Cardiac fibroblast (primary cell): ENCODE measurements around the gene ZNF346.
"Not testable (repeated sequence)": the region's sequence is repeated elsewhere in the genome, so short reads cannot be mapped to it uniquely, and the experiment has no call there.

Experiments
- DNase-seq, 2 donors: peaks; one replicate each; pipeline versions ENCODE4 v3.0.0 to v3.0.0-alpha.2; 2010; ENCODE audit warnings: low read depth in 2 of 2
- H3K4me3 ChIP-seq, 2 donors: replicated peaks in 1 of 2; 1 replicate in 1 of 2; 2 replicates in 1 of 2; pipeline ENCODE4 v1.5.1; 2011; ENCODE audit warnings: low read depth in 2 of 2, low read length in 2 of 2, mild to moderate bottlenecking in 2 of 2, moderate library complexity in 1 of 2
- CTCF ChIP-seq: IDR thresholded peaks from one replicate; pipeline ENCODE4 v1.5.1; 2011; ENCODE audit warnings: low read depth, mild to moderate bottlenecking, low read length, inconsistent platforms

Gene ZNF346

GRCh38 chr5:177022386-177023302 lies at the start of gene ZNF346:
Gene ZNF346 (plus strand): TSS chr5:177022696. CDS start chr5:177022739, 43 bp downstream.
- H3K4me3 ChIP-seq: peak within 1 kb of the TSS; percentile 80 to 95
- peak; percentile 92 to 94 for DNase-seq
- TF ChIP-seq CTCF: no peak

- H3K4me3 ChIP-seq: no peak overlapping the region
- no peak for TF ChIP-seq CTCF
- DNase-seq: no peak
Observed at GRCh38 chr5:176979669-176980068, 42.8 kb upstream of the ZNF346 start.

GRCh38 chr5:176980818-176981217 lies 41.7 kb upstream of the ZNF346 start:
- no peak overlapping the region for H3K4me3 ChIP-seq
- DNase-seq: no peak
- TF ChIP-seq CTCF: no peak

GRCh38 chr5:176983112-176983511 lies 39.4 kb upstream of the ZNF346 start:
- not testable (repeated sequence) for DNase-seq, H3K4me3 ChIP-seq

GRCh38 chr5:176983593-176983992 lies 38.9 kb upstream of the ZNF346 start:
- DNase-seq, H3K4me3 ChIP-seq: not testable (repeated sequence)

GRCh38 chr5:176984176-176984575 lies 38.3 kb upstream of the ZNF346 start:
- H3K4me3 ChIP-seq, DNase-seq: not testable (repeated sequence)

GRCh38 chr5:176985516-176985915 lies 37.0 kb upstream of the ZNF346 start:
- DNase-seq: no peak
- no peak for TF ChIP-seq CTCF
- H3K4me3 ChIP-seq: no peak overlapping the region

GRCh38 chr5:176986280-176986679 lies 36.2 kb upstream of the ZNF346 start:
- H3K4me3 ChIP-seq: no peak overlapping the region
- no peak for TF ChIP-seq CTCF
- DNase-seq: no peak
